Fibroblast of lung (primary cell): ENCODE measurements around the gene SORCS2.

Experiments used
- CTCF ChIP-seq, 2 donors: IDR thresholded peaks in 1 of 2; conservative IDR thresholded peaks in 1 of 2; 1 replicate in 1 of 2; 2 replicates in 1 of 2; pipeline ENCODE4 v1.5.1; 2011 to 2012; ENCODE audit warnings: low read length in 2 of 2, control low read depth in 1 of 2, inconsistent platforms in 1 of 2, low read depth in 1 of 2, mild to moderate bottlenecking in 1 of 2
- EZH2 ChIP-seq: IDR thresholded peaks from 2 replicates; pipeline ENCODE4 v1.5.1; 2012; ENCODE audit warnings: low read length, control low read depth, mild to moderate bottlenecking; ENCODE audit errors: missing control alignments

DNA sequence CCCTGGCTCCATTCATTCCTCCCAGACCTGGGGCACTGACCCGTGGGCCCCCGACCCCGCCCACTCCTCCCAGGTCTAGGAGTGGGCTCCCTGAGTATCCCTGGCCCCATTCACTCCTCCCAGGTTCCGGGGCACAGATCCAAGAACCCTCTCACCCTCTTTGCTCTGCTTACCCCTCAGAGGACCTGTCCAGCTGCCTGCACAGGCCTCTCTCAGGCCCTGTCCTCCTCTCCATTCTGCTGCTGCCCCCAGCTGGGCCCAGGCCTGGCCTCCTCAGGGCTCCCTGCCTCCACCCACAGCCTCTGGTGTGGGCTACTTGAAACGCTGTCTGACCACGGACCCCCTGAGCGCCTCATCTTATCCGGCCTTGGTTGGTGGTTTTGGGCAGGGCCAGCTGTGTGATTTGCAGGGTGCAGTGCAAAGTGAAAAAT lies 460.1 kb downstream of the SORCS2 start:
- TF ChIP-seq CTCF (conservative IDR thresholded peaks at IDR 0.05 in 1 of 2, IDR thresholded peaks at IDR 0.05 in 1 of 2; ENCODE audit: low read depth in 1 of 2, low read length in 2 of 2) (no peak), EZH2 (no peak)
